ENCODE results near the gene FILIP1L. TPM values are rescaled to one million over a fixed set of nuclear protein-coding genes. Genes with fewer than 3 reads are reported as not detected.

The FILIP1L gene
- total RNA-seq, 1 donor from 2014 or later, result 28.6 TPM

GRCh38 chr3:99895703-99896441 lies 218.4 kb downstream of the FILIP1L start:
- intact Hi-C loops (cut with micrococcal nuclease), result no loop called here
- no peak for DNase-seq
- ATAC-seq, result peak; percentile 58

GRCh38 chr3:99895131-99895696 lies 219.1 kb downstream of the FILIP1L start:
- intact Hi-C loops (cut with micrococcal nuclease), result no loop called here
- ATAC-seq, result peak; percentile 22

GRCh38 chr3:99892332-99892731 lies 222.0 kb downstream of the FILIP1L start:
- intact Hi-C loops (cut with micrococcal nuclease), result no loop called here
- ATAC-seq, result no peak

More at GRCh38 chr3:99895131-99895696, 219.1 kb downstream of the FILIP1L start:
- DNase-seq, result no peak

GRCh38 chr3:99891610-99892285 lies 222.6 kb downstream of the FILIP1L start:
- intact Hi-C loops (cut with micrococcal nuclease), result no loop called here
- ATAC-seq, result no peak

More at GRCh38 chr3:99892332-99892731, 222.0 kb downstream of the FILIP1L start:
- DNase-seq, result no peak

GRCh38 chr3:99885851-99886250 lies 228.4 kb downstream of the FILIP1L start:
- ATAC-seq (no peak), DNase-seq (no peak)
- intact Hi-C loops (cut with micrococcal nuclease), result no loop called here

More at GRCh38 chr3:99891610-99892285, 222.6 kb downstream of the FILIP1L start:
- no peak for DNase-seq

- intact Hi-C loops (cut with micrococcal nuclease), result no loop called here
- no peak for DNase-seq
- ATAC-seq, result no peak
Observed at GRCh38 chr3:99885085-99885484, 229.2 kb downstream of the FILIP1L start.

GRCh38 chr3:99884484-99884883 lies 229.8 kb downstream of the FILIP1L start:
- intact Hi-C loops (cut with micrococcal nuclease), result no loop called here

GRCh38 chr3:99883693-99884092 lies 230.6 kb downstream of the FILIP1L start:
- ATAC-seq, result no peak
- DNase-seq, result no peak
- intact Hi-C loops (cut with micrococcal nuclease), result no loop called here

More at GRCh38 chr3:99884484-99884883, 229.8 kb downstream of the FILIP1L start:
- ATAC-seq, result no peak
- DNase-seq, result no peak

- ATAC-seq (no peak), DNase-seq (no peak)
- intact Hi-C loops (cut with micrococcal nuclease), result no loop called here
Observed at GRCh38 chr3:99883138-99883461, 231.2 kb downstream of the FILIP1L start.

- no peak for DNase-seq
- intact Hi-C loops (cut with micrococcal nuclease), result no loop called here
- no peak for ATAC-seq
Observed at GRCh38 chr3:99882436-99883137, 231.7 kb downstream of the FILIP1L start.

GRCh38 chr3:99881121-99881524 lies 233.2 kb downstream of the FILIP1L start:
- intact Hi-C loops (cut with micrococcal nuclease), result no loop called here
- DNase-seq, result no peak
- ATAC-seq, result peak; percentile 78

GRCh38 chr3:99879275-99879674 lies 235.0 kb downstream of the FILIP1L start:
- intact Hi-C loops (cut with micrococcal nuclease), result no loop called here
- no peak for DNase-seq
- ATAC-seq, result no peak

- DNase-seq (no peak), ATAC-seq (no peak)
- intact Hi-C loops (cut with micrococcal nuclease), result no loop called here
Observed at GRCh38 chr3:99878005-99878404, 236.3 kb downstream of the FILIP1L start.

- intact Hi-C loops (cut with micrococcal nuclease), result no loop called here
- DNase-seq (no peak), ATAC-seq (no peak)
Observed at GRCh38 chr3:99877031-99877579, 237.2 kb downstream of the FILIP1L start.

GRCh38 chr3:99875929-99876841 lies 238.1 kb downstream of the FILIP1L start:
- ATAC-seq (peak; percentile 97), DNase-seq (peak; percentile 91)
- intact Hi-C loops (cut with micrococcal nuclease), result no loop called here

- DNase-seq (no peak), ATAC-seq (peak; percentile 64)
- intact Hi-C loops (cut with micrococcal nuclease), result no loop called here
Observed at GRCh38 chr3:99875581-99875928, 238.7 kb downstream of the FILIP1L start.

- intact Hi-C loops (cut with micrococcal nuclease), result no loop called here
- DNase-seq, result no peak
- no peak for ATAC-seq
Observed at GRCh38 chr3:99874237-99875002, 239.9 kb downstream of the FILIP1L start.
